Measurements from ENCODE around the gene AANAT. TPM values are rescaled to one million over a fixed set of nuclear protein-coding genes. Genes with fewer than 3 reads are reported as not detected.

AANAT gene
- total RNA-seq, 2 donors from 2014 or later = not detected

DNA sequence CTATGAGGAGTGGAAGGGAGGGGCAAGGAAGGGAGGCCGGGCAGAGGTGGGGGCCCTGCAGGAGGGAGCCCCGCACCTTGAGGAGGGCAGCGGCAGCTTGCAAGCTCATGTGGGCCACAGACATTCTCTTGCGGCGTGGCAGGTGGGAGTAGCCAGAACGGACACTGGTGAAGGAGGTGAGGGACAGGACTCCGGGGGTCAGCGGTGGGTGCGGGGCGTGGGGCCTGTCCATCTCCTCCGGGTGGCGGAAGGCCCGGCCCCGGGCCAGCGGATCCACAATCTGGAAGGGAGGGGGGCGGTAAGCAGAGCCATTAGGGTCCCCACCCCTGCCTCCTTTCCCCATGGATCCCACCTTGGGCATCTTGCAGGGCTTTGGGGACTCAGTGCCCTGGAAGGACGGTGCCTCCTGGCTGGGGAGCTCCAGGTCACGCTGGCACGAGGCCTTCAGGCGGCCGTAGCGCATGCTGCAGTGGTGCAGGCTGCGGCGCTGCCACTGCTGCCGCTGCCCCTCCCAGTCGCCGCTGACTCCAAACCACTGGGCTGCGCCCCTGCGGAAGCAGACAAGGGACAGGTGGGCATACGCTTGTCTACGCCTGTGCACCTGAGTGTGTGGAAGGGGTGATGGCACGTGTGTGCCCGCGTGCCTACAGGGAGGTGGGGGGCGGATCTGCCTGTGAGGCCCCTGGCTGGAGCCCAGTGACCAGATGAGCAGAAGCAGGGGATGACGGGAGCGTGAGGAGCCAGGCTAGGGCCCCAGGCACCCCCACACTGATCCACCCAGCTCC lies 11.5 kb downstream of the AANAT start:
- ATAC-seq (no peak), DNase-seq (no peak)
- intact Hi-C loops (cut with DNase I) = no loop called here

DNA sequence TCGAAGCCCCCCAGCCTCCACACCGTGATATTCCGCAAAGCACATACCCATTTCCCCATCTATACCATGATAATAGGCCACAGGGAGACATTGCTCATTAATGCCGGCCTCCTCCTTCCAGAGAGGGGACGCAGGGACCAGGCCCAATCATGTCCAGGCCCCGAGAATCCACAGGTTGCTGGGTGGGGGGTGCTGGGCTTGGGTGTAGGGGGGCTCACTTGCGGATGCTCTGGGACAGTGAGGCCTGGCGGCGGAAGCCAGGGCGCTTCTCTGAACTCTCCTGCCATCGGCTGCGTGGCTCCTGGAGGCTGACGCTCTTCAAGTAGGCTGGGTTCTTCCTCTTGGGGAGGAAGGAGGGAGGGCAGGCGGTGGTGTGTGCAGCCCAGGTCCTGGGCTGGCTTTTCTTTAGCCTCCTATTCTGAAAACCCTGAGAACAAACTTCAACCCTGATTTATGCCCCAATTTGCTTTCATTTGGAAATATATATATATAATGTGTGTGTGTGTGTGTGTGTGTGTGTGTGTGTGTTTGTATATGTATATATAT lies 12.2 kb downstream of the AANAT start:
- ATAC-seq (no peak), DNase-seq (no peak)
- intact Hi-C loops (cut with DNase I) = no loop called here

- DNase-seq (no peak), ATAC-seq (no peak)
- intact Hi-C loops (cut with DNase I) = no loop called here
Observed at GRCh38 chr17:76480632-76481031, 13.2 kb downstream of the AANAT start.

- ATAC-seq (peak; percentile 25 to 42), DNase-seq (no peak)
- intact Hi-C loops (cut with DNase I) = no loop called here
Observed at GRCh38 chr17:76481071-76481655, 13.8 kb downstream of the AANAT start.

DNA sequence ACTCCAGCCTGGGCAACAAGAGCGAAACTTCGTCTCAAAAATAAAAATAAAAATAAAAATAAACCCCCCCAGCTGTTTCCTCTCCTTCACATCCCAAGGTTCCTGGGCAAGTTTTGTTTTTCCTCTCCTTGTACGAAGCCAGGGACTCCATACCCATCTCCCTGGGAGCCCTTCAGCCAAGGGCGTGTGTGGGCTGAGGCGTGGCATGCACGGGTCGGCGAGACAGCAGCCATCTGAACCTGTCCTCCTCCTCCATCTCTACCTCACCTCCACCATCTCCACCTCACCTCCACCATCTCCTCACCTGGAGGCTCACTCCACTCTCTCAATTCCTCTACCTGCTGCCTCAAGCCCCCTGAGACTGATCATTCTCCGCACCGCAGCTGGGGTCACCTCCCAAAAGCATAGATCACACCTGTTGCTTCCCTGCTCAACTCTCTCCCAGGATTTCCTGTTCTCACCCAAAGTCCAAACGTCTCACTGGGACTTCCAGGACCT lies 16.9 kb downstream of the AANAT start:
- ATAC-seq = no peak
- intact Hi-C loops (cut with DNase I) = no loop called here
- no peak for DNase-seq

DNA sequence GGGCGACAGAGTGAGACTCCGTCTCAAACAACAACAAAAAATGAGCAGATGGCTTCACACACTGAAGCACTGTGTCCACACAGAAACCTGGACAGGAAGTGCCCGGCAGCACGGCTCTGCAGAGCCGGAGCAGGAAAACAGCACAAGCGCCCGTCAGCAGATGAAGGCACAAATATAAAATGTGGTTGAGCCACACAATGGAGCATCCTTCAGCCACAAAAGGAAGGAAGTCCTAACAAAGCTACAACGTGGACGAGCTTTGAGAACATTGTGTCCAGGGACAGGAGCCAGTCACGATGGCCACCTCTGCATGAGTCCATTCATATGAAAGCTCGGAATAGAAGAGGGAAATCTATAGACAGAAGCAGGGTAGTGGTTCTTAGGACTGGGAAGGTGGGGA lies 18.2 kb downstream of the AANAT start:
- DNase-seq (no peak), ATAC-seq (peak; percentile 57 to 63)
- intact Hi-C loops (cut with DNase I) = no loop called here

- intact Hi-C loops (cut with DNase I) = no loop called here
- DNase-seq = no peak
- no peak for ATAC-seq
Observed at GRCh38 chr17:76487451-76488192, 20.2 kb downstream of the AANAT start.

DNA sequence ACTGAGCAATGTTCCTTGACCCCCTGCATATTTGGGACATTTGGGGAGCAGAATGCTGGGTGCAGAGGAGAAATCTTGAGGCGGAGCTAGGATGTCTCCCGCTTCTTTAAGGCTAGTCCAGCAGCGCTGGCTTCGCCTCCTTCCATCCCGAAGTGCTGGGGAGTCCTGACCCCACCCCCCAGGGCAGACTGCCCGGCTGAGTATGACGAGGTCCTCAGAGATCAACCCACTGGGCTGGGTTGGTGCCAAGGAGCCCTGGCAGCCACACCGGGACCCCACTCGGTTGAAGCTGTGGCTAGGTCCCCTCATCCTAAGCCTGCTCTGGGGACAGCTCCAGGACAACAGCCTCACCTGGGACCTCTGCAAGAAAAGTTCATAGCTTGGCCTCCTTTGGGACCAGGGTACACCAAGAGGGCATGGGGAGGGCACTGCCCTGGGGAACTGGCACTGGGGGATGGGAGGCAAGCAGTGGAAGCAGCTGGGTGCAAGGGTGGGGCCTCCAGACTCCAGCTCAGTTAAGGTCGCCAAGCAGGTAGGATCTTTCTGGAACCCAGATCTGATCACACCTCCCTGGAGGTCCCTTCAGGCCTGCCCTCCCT lies 22.8 kb downstream of the AANAT start:
- no peak for DNase-seq
- ATAC-seq = no peak
- intact Hi-C loops (cut with DNase I) = no loop called here

- intact Hi-C loops (cut with DNase I) = no loop called here
- ATAC-seq (peak in 1 of 2 donors; percentile 17), DNase-seq (no peak)
Observed at GRCh38 chr17:76491271-76492122, 24.1 kb downstream of the AANAT start.

DNA sequence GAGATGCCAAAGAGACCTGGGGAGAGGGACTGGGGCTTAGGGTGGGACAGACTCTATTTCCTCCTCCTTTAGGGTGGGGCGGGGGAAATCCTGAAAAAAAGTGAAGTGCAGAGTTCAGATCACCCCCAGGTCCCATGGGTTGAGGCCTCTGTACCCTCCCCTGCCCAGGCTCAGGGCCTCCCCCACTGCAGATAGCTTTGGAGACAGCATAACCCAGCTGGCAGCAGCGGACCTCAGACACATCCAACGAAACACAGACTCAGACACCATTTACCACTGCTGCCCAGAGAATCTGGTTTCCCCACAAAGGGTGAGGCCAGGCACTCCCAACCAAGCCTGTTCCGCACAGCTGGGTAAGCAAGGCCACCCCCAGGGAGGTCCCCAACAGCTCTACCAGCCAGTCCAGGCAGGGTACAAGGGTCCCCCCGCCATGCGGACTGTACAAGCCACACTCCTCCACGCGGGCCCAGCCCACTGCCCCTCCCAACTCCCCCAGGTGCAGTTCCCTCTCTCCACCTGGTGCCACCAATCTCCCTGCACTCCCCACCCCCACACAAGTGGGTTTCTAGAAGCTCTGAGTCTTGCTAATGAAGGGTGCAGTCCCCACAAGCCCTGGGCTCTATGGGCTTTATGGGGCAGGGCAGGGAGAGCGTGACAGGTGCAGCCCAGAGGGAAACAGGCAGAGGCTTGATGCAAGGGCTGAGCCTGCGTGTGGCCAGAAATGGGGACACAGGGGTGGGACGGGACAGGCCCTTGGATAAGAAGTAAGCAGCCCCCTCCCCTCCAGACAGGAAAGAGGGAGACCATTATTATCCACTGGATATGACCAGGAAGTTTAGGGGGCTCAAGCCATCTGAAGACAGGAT lies 25.0 kb downstream of the AANAT start:
- peak in 1 of 2 donors; percentile 18 for ATAC-seq
- DNase-seq = no peak

DNA sequence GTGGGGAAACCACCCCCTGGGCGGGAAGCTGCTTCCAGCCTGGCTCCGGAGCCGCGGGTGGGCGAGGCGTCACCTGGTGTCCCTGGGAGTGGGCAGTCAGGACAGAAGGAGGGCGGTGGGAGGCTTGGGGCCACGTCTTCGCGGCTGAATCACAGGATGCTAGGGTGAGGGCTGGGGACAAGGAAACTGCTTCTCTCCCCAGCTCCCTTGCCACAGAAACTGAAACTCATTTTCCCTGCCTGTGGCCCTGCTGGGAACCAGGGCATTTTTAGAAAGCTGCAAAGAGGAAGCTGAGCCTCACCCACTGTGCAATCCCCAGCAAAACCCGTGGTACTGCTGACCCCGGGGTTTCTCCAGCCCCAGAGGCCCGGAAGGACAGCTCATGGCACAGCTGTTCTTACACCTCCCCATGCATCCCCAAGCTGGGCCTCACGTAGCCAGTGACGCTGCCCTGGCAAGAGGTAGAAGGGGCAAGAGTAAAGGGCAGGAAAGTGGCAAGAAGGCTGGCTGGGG lies 25.6 kb downstream of the AANAT start:
- ATAC-seq = peak; percentile 58 to 71
- intact Hi-C loops (cut with DNase I) = no loop called here

More for the DNA sequence above, 25.0 kb downstream of the AANAT start:
- intact Hi-C loops (cut with DNase I) = no loop called here

DNA sequence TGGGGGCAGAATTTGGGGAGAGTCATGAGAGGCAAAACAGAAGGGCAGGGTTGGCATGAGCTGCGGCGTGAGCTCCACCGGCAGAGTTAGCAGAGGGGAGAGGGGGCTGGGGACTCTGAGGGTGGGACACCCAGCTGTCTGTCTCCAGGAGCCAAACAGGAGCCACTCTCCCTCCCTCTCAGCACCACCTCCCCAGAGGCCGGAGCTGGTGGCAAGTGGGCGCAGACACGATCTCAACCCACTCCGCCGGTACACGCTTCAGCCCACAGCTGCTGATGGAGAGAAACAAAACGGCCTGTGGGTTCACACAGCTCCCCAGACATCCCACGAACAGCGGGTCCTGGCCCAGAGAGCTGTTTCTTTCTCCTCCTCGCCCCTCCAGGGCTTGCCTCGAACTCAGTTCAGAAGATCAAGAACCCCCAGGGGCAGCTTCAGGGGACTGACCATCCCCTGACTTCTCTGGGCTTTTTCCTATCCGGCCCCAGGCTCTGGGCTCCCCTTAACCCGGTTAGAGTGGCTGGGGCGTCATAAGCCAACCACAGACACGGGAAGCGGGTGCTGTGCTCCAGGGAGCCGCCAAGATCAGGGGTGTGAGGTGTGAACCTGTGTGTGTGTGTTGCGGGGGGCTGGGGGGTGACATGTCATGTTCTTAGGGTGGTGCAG lies 26.2 kb downstream of the AANAT start:
- intact Hi-C loops (cut with DNase I) = no loop called here
- DNase-seq (no peak), ATAC-seq (no peak)

More for the DNA sequence above, 25.6 kb downstream of the AANAT start:
- peak; percentile 78 for DNase-seq

- DNase-seq = no peak
- ATAC-seq = no peak
- intact Hi-C loops (cut with DNase I) = no loop called here
Observed at GRCh38 chr17:76495663-76496400, 28.4 kb downstream of the AANAT start.

GRCh38 chr17:76496464-76496863 lies 29.1 kb downstream of the AANAT start:
- no peak for DNase-seq
- no peak for ATAC-seq
- intact Hi-C loops (cut with DNase I) = no loop called here

GRCh38 chr17:76497699-76497978 lies 30.2 kb downstream of the AANAT start:
- ATAC-seq (no peak), DNase-seq (no peak)
- intact Hi-C loops (cut with DNase I) = no loop called here
